Measurements from ENCODE around the gene FIGN.

Gene FIGN

DNA sequence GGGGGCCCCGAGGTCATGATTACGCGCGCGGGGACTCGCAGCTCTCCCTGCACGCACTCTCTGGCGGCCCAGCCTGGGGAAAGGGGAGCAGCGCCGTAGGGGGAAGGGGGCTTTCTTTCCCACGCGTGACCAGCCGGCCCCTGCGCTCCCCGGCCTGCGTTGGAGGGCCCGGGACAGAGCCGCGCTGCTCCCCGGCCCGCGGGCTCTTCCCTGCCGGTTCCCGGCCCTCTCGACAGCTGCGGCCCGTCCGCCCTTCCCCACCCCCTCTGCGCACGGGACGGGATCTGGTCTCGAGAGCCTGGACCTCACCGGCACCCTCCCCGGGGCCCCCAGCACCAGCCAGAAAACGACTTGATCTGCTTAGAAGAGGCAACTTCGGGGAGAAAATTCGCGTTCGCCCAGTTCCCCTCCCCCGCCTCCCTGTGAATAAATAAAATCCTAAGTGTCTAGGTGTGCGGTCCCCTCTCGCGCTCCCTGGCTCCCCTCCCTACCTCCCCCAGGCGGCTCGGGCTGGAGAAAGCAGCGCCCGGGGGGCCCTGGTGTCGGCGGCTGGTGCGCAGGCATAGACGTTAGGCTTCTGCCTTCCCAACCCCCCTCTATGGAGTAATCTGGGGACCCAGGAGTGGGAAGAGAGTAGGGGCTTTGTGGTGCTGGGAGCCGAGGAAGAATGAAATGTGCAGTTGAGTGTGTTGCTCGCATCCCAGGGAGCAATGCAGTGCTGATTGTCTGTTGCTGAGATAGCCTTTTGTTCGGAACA, 803 bp upstream of the FIGN start:
- no peak for TF ChIP-seq CTCF (IDR thresholded peaks at IDR 0.05)

DNA sequence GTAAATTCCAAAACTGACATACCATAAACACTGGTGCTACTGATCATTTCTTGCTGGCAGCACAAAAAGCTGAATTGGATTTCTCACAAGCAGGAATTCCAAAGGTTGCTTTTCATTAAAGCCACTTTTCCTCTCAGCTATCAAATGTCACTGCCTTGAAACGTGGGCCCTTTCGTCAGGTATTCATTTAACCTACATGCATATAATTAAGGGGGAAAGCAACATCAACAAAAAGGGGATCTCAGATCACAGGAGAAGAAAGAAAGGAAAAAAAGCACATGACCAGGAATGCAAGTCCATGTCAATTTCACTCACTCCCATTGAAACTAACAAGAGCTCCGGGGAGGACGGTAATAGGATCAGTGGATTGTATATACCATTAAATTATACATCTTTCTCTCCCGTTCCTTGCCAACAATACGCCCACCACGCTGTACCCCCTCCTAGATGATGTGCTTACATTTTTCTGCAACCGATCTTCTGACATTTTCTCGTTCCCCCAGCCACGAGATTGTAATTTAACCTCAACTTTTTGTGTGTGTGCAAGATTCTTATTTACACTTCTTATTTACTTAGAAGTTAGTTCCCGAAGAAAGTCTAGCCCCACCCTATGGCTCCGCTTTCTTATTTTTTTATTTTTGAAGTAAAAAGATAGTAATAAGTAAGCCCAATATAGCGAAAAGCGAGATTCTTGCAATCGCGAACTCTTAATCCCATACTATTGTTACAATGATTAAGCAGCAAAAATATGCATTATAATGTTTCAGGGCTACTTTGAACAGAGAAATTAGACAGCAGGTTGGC, 725 bp downstream of the FIGN start:
- no peak for TF ChIP-seq CTCF (IDR thresholded peaks at IDR 0.05)

DNA sequence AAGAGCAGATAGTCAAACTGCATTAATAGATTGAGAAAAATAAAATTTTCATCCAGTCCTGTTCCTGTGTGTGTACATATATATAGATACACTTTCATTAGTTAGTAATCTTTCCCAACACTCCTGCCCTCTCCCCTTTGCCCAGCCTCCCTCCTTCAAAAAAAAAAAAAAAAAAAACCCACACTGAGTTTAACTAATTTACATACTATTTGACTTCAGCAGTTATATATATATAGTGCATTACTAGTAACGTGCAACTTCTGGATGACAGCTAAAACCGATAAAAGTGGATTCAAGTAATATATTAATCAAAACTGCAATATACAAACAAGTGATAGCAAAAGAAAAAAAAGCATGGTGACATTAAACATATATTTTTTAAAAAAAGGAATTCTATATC, 1.4 kb downstream of the FIGN start:
- TF ChIP-seq CTCF (IDR thresholded peaks at IDR 0.05), result no peak

GRCh38 chr2:163733956-163734355, 1.9 kb downstream of the FIGN start:
- TF ChIP-seq CTCF (IDR thresholded peaks at IDR 0.05), result no peak

DNA sequence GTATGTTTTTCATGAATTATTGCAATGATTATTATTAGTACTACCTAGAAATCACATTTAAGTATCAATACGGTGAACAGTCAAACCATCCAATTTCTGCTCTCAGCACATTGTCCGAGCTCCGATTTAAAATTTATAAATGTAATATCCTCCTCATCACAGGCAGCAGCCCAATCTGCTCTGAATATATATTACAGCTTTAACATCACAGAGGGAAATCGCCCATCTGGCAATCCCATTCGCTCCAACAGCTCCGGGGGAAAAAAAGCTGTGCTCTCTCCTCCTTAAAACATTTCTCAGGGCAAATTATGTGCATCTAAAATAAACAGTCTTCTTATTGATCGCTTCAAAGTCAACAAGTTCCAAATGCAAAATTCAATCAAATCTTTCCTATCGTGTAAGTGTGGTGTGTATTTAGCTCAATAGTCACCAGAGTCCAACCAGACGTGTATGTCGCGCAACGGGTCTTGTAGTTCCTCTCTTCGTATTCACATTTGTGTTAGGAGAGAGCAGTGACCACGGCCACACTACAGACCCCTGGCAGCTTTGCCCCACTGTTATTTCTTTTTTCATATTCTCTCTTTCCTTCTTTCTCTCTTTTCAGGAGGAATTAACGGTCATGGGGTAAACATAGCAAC, 2.4 kb downstream of the FIGN start:
- TF ChIP-seq CTCF (IDR thresholded peaks at IDR 0.05), result no peak

DNA sequence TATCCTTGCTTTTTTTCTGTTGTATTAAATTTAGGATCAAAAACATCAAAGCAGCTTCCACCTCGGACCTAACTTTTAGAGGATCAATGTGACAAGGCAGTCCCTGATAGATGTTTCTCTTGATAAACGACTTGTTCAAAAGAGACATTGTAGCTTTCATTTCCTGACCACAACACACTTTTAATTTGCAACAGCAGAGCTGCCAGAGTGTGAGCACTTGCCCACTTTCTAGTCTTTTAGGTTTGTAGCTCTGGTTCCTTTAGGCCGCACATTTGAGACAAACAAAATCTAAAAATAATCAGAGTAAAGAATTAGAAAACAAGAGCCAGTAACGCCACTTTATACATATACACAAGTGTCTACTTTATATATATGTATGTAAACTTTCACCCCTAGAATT, 3.1 kb downstream of the FIGN start:
- TF ChIP-seq CTCF (IDR thresholded peaks at IDR 0.05), result no peak

DNA sequence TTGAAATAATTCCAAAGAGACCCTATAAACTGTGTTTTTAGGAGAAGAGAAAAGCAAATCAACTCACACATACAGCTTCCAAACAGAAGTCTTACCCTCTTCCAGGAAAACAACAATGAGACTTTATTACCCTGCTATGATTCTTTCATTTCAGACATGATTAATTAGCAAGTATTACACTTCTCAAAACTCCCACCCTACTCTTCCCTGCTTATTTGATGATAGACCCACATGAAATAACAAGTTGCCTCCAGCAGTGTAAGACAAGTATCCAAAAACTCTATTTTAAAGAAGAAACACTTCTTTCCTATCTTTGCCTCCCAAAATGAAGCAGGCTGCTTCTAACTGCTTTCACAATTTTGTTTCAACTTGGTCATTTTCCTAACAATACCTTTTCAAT, 4.1 kb downstream of the FIGN start:
- TF ChIP-seq CTCF (IDR thresholded peaks at IDR 0.05), result no peak

Data from LNCAP (cell line).